BE2C (cell line): ENCODE results near the gene CACNA2D3.

ENCODE experiments used
- DNase-seq: peaks from one replicate; pipeline ENCODE4 v3.0.0-alpha.2; 2020
- H3K27me3 ChIP-seq: fragments of 250-450 bp; sonication (Bioruptor Pico); 2 replicates; pipeline ENCODE4 v1.5.1; 2020; ENCODE audit warnings: mild to moderate bottlenecking
- H3K36me3 ChIP-seq: fragments of 250-450 bp; sonication (Bioruptor Pico); 2 replicates; pipeline ENCODE4 v1.5.1; 2020; ENCODE audit warnings: mild to moderate bottlenecking
- H3K4me1 ChIP-seq: fragments of 250-450 bp; sonication (Bioruptor Pico); 2 replicates; pipeline ENCODE4 v1.5.1; 2020
- H3K4me3 ChIP-seq: 2 replicates; pipeline ENCODE4 v1.5.1; 2011; ENCODE audit warnings: low read depth, low read length
- H3K9me3 ChIP-seq: fragments of 250-450 bp; sonication (Bioruptor Pico); 2 replicates; pipeline ENCODE4 v1.5.1; 2020
- CTCF ChIP-seq: IDR thresholded peaks from 2 replicates; pipeline ENCODE4 v1.5.1; 2012; ENCODE audit warnings: mild to moderate bottlenecking, low read depth, low read length

The CACNA2D3 gene

GRCh38 chr3:54180921-54181320 lies 58.6 kb downstream of the CACNA2D3 start:
- no peak for DNase-seq
- H3K36me3 ChIP-seq: no peaks in the 10 kb centered on the region
- H3K4me3 ChIP-seq: no peak overlapping the region
- H3K9me3 ChIP-seq: no peaks in the 10 kb centered on the region
- no peaks in the 10 kb centered on the region for H3K27me3 ChIP-seq
- H3K4me1 ChIP-seq: peaks cover 4% of the 10 kb centered on the region; the same call in 1 of the 2 replicates
- TF ChIP-seq CTCF: no peak

- Histone ChIP-seq H3K27me3 (no peaks in the 10 kb centered on the region), H3K36me3 (no peaks in the 10 kb centered on the region), H3K4me3 (no peak overlapping the region), H3K4me1 (peaks cover 4% of the 10 kb centered on the region; the same call in 1 of the 2 replicates), H3K9me3 (no peaks in the 10 kb centered on the region)
- no peak for DNase-seq
- no peak for TF ChIP-seq CTCF
Measured at GRCh38 chr3:54182242-54182641, 59.9 kb downstream of the CACNA2D3 start.

GRCh38 chr3:54185740-54186139 lies 63.4 kb downstream of the CACNA2D3 start:
- Histone ChIP-seq H3K27me3 (no peaks in the 10 kb centered on the region), H3K4me3 (no peak overlapping the region), H3K36me3 (no peaks in the 10 kb centered on the region), H3K9me3 (no peaks in the 10 kb centered on the region), H3K4me1 (peaks cover 4% of the 10 kb centered on the region; the same call in 1 of the 2 replicates)
- no peak for DNase-seq
- no peak for TF ChIP-seq CTCF

GRCh38 chr3:54188176-54188791 lies 65.9 kb downstream of the CACNA2D3 start:
- Histone ChIP-seq H3K4me3 (no peak overlapping the region), H3K9me3 (no peaks in the 10 kb centered on the region), H3K36me3 (no peaks in the 10 kb centered on the region), H3K4me1 (no peaks in the 10 kb centered on the region), H3K27me3 (no peaks in the 10 kb centered on the region)
- no peak for DNase-seq
- no peak for TF ChIP-seq CTCF

GRCh38 chr3:54191220-54191619 lies 68.9 kb downstream of the CACNA2D3 start:
- H3K9me3 ChIP-seq: no peaks in the 10 kb centered on the region
- no peaks in the 10 kb centered on the region for H3K4me1 ChIP-seq
- no peaks in the 10 kb centered on the region for H3K36me3 ChIP-seq
- no peak for DNase-seq
- H3K27me3 ChIP-seq: no peaks in the 10 kb centered on the region
- TF ChIP-seq CTCF: no peak
- H3K4me3 ChIP-seq: no peak overlapping the region

- no peak for TF ChIP-seq CTCF
- H3K36me3 ChIP-seq: no peaks in the 10 kb centered on the region
- H3K4me1 ChIP-seq: no peaks in the 10 kb centered on the region
- no peak for DNase-seq
- no peaks in the 10 kb centered on the region for H3K9me3 ChIP-seq
- H3K27me3 ChIP-seq: no peaks in the 10 kb centered on the region
- no peak overlapping the region for H3K4me3 ChIP-seq
Measured at GRCh38 chr3:54192026-54192425, 69.7 kb downstream of the CACNA2D3 start.
